ENCODE measurements around the gene FXYD6.

Gene FXYD6

DNA sequence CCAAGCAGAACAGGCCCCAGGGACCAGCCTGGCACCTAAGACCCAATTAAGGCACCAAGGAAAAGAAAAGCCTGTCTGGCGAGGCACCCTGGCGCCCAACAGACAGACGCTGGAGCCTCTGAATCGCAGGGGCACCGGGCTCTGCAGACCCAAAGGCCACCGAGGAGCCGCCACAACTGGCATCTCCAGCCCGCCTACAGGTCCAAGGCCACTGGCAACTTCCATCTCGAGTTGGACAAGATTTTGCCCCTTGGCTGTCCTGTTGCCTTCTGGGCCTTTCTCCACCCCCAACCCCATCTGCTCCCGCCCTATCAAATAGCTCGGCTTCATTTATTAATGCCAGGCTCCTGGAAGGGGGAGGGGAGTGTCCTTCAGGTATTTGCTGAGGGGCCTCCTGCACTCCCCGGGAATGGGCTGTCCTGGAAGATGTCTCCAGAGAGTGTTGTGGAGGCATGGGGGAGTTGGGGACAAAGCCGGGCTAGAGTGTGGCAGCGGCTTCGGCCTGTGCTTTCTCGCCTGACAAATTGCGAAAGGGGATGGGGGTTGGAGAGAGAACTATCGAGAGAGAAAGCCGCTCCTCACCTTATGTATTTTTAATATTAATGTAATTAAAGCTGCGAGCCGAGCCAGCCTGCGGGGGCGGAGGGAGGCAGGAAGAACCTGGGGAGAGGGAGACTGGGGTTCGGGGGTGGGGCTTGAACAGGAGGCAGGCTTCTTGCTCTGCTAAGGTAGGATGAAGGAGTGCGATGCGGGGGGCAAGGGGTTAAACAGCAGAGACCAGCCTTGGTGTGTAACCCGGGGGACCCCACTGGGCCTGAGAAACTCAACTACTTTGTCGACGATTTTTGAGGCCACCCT is 81.5 kb downstream of the FXYD6 start:
- no peak for DNase-seq (ENCODE audit: extremely low read depth, low read depth)
- TF ChIP-seq, protein P1, sequence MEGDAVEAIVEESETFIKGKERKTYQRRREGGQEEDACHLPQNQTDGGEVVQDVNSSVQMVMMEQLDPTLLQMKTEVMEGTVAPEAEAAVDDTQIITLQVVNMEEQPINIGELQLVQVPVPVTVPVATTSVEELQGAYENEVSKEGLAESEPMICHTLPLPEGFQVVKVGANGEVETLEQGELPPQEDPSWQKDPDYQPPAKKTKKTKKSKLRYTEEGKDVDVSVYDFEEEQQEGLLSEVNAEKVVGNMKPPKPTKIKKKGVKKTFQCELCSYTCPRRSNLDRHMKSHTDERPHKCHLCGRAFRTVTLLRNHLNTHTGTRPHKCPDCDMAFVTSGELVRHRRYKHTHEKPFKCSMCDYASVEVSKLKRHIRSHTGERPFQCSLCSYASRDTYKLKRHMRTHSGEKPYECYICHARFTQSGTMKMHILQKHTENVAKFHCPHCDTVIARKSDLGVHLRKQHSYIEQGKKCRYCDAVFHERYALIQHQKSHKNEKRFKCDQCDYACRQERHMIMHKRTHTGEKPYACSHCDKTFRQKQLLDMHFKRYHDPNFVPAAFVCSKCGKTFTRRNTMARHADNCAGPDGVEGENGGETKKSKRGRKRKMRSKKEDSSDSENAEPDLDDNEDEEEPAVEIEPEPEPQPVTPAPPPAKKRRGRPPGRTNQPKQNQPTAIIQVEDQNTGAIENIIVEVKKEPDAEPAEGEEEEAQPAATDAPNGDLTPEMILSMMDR (IDR thresholded peaks at IDR 0.05; ENCODE audit: low read depth, low read length), result no peak

DNA sequence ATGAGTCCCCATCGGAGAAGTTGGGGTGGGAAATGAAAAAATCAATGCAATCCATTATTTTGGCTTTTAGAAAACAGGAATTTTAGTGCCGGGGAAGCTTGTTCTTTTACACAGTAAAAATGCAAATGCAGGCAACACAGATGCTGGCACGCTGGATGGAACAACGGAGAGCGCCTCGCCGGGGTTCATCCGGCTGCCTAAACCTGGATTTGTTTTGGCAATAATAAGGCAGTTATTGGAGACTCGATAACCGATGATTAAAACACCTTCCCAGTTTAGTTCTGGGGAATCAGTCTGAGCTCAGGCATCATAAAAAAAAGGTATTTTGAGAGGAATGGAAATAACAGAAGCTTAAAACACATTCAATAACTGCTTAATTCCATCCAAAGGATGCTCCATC is 82.3 kb downstream of the FXYD6 start:
- TF ChIP-seq, protein P1 (IDR thresholded peaks at IDR 0.05; ENCODE audit: low read depth, low read length), result no peak
- DNase-seq (ENCODE audit: extremely low read depth, low read depth), result no peak

DNA sequence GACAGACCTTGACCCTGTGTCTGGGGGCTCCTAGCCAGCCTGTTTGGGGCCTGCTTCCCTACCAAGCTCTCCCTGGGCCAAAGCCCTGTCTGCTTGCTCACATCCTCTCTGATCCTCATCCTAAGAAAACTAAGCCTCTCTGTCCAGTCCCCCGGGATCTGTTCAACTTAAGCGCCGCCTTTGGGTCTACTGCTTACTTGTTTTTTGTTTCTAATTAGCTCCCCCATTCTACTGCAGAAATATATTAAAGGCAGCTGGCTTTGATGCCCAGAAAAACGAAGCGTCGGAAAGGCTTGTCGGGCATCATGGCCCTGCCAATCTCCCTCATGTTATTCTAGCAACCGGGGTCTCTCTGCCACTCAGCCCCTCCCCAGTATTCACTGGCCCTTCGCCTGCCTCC is 82.9 kb downstream of the FXYD6 start:
- TF ChIP-seq, protein P1 (IDR thresholded peaks at IDR 0.05; ENCODE audit: low read depth, low read length), result no peak

DNA sequence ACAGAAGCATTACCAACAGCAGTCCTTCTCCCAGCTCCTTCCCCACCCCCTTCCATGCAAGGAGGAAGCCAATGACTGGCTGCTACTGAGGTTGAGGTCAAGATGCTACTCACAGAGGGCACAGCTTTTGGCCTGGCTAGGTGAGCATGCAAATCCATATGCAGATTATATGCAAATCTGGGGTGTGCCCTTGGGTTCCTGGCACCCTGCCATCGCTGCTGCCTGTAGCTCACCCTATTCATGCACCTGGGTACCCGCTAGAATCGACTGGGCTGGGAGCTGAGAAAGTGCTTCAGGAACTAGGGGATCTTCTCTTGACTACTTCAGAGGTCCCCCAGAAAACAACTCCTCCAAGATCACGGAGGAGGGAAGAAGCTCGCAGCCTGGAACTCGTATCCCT is 83.5 kb downstream of the FXYD6 start:
- DNase-seq (ENCODE audit: extremely low read depth, low read depth), result no peak
- TF ChIP-seq, protein P1 (IDR thresholded peaks at IDR 0.05; ENCODE audit: low read depth, low read length), result no peak

More for the DNA sequence above, 82.9 kb downstream of the FXYD6 start:
- DNase-seq (ENCODE audit: extremely low read depth, low read depth), result no peak

DNA sequence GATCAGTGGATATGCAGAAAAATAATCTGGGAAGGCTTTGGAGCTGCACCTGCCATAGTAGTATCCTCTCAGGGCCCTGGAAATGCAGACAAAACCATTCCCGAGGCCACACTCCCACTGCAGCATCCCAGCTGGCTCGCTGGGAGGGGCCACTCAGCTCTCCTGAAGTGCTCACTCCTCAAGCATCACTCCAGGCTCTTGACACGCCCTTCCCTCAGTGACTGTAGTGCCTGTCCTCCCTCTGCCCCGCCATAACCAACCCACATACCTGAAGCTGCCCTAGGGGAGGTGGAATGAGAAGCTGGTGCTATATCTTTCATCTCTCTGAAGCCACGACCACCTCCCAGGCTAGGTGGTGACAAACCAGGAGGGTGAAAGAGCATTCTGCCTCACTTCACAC is 84.2 kb downstream of the FXYD6 start:
- TF ChIP-seq, protein P1 (IDR thresholded peaks at IDR 0.05; ENCODE audit: low read depth, low read length), result no peak
- no peak for DNase-seq (ENCODE audit: extremely low read depth, low read depth)

DNA sequence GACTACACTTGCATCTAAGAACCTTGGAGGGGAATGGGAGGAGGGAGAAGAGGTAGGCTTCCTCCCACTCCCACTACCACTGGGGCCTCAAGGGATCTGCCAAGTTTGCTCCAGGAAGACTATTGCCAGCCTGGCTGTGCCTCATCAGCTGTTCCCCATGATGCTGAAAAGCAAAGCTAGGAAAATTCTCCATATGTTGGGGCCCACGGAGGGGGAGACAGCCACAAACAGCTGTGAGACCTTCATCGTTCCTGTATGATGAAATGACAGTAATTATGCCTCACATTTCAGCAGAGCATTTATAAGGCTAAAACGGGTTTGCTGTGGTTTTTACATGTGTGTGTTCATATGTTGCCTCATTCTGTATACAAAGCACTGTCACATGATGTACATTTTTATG is 86.2 kb downstream of the FXYD6 start:
- TF ChIP-seq, protein P1 (IDR thresholded peaks at IDR 0.05; ENCODE audit: low read depth, low read length), result no peak
- no peak for DNase-seq (ENCODE audit: extremely low read depth, low read depth)

DNA sequence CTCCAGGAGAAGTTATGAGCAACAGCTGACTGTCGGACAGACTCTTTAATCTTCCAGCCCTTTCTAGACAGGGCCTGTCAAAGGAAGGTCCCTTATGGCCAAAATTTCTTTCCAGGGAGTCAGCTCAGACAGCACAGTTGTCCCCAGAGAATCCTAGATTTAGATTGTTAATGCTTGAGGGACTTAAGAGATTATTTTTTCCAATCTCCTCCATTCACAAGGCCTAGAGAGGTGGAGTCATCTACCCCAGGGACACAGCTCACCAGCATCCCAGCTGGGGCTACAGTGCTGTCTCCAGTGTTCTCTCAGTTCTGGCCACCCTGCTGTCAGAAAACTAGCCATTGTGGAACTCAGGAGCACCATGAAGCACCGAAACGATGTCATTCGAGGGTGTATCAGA is 87.2 kb downstream of the FXYD6 start:
- DNase-seq (ENCODE audit: extremely low read depth, low read depth), result no peak
- TF ChIP-seq, protein P1 (IDR thresholded peaks at IDR 0.05; ENCODE audit: low read depth, low read length), result no peak

All from AG09319 (cell line).